HepG2 (cell line): Measurements from ENCODE around the gene NFKB2. TPM values are rescaled to one million over a fixed set of nuclear protein-coding genes. Genes with fewer than 3 reads are reported as not detected.

ENCODE experiments used
- AHDC1 ChIP-seq: sonication (generic); formaldehyde crosslinking; IDR thresholded peaks from 2 replicates; pipeline ENCODE4 v1.5.1; 2020; ENCODE audit warnings: mild to moderate bottlenecking, missing genetic modification reagents, borderline replicate concordance
- ASH2L ChIP-seq: fragments of 300-600, 200-600 bp; sonication (generic); IDR thresholded peaks from 2 replicates; pipeline ENCODE4 v1.7.0; 2017; ENCODE audit warnings: low read depth, mild to moderate bottlenecking, moderate library complexity, mixed read lengths, low read length; ENCODE audit not compliant: insufficient read length
- ATF4 ChIP-seq, 2 experiments: fragments of 450-650 bp in 1 of 2; sonication (generic) in 1 of 2; formaldehyde crosslinking; IDR thresholded peaks; 2 replicates each; pipeline versions ENCODE4 v1.5.0 to v1.8.0; 2020 to 2022; ENCODE audit warnings: mild to moderate bottlenecking in 1 of 2, missing genetic modification reagents in 1 of 2
- BCL6 ChIP-seq: IDR thresholded peaks from 2 replicates; pipeline ENCODE4 v1.6.1; 2016; ENCODE audit warnings: missing genetic modification reagents, missing compliant biosample characterization
- HNRNPL ChIP-seq: fragments of 200-400 bp; formaldehyde crosslinking; IDR thresholded peaks from 2 replicates; pipeline ENCODE4 v1.6.1; 2017; ENCODE audit warnings: mild to moderate bottlenecking, low read depth, low read length
- IRF1 ChIP-seq: sonication (generic); formaldehyde crosslinking; IDR thresholded peaks from 2 replicates; pipeline ENCODE4 v1.4.0; 2020; ENCODE audit warnings: low read depth, mild to moderate bottlenecking, missing genetic modification reagents
- MIER3 ChIP-seq: IDR thresholded peaks from 2 replicates; pipeline ENCODE4 v1.6.1; 2016; ENCODE audit warnings: missing compliant biosample characterization, borderline replicate concordance
- MTA1 ChIP-seq: sonication (generic); formaldehyde crosslinking; IDR thresholded peaks from 2 replicates; pipeline ENCODE4 v1.4.0; 2020; ENCODE audit warnings: missing genetic modification reagents, mild to moderate bottlenecking, borderline replicate concordance
- MXI1 ChIP-seq: IDR thresholded peaks from 3 replicates; pipeline ENCODE4 v1.6.1; 2012; ENCODE audit warnings: low read depth, low read length, inconsistent platforms, borderline replicate concordance
- NONO ChIP-seq, 2 experiments: fragments of 450-650 bp in 1 of 2; sonication (generic) in 1 of 2; formaldehyde crosslinking in 1 of 2; IDR thresholded peaks in 1 of 2; conservative IDR thresholded peaks in 1 of 2; 2 replicates each; pipeline versions ENCODE4 v1.6.1 to v1.8.0; 2017 to 2022; ENCODE audit warnings: mild to moderate bottlenecking in 1 of 2, missing genetic modification reagents in 1 of 2, moderate library complexity in 1 of 2
- PHF8 ChIP-seq: sonication (generic); formaldehyde crosslinking; IDR thresholded peaks from 2 replicates; pipeline ENCODE4 v1.5.0; 2020; ENCODE audit warnings: missing genetic modification reagents
- POGZ ChIP-seq: sonication (generic); formaldehyde crosslinking; IDR thresholded peaks from 2 replicates; pipeline ENCODE4 v1.4.0; 2020; ENCODE audit warnings: mild to moderate bottlenecking, missing genetic modification reagents
- SAFB2 ChIP-seq: sonication (generic); formaldehyde crosslinking; IDR thresholded peaks from 2 replicates; pipeline ENCODE4 v1.5.1; 2020; ENCODE audit warnings: missing genetic modification reagents, low read depth, mild to moderate bottlenecking, borderline replicate concordance
- SRSF4 ChIP-seq: fragments of 200-400 bp; formaldehyde crosslinking; IDR thresholded peaks from one replicate; pipeline ENCODE4 v1.6.1; 2018; ENCODE audit warnings: mild to moderate bottlenecking, low read depth, low read length, moderate library complexity; ENCODE audit not compliant: poor library complexity, severe bottlenecking
- TBX2 ChIP-seq: sonication (generic); formaldehyde crosslinking; IDR thresholded peaks from 2 replicates; pipeline ENCODE4 v1.5.0; 2020; ENCODE audit warnings: missing genetic modification reagents, mild to moderate bottlenecking, borderline replicate concordance
- YEATS4 ChIP-seq: sonication (generic); formaldehyde crosslinking; IDR thresholded peaks from 2 replicates; pipeline ENCODE4 v1.4.0; 2020; ENCODE audit warnings: missing genetic modification reagents, borderline replicate concordance
- ZNF12 ChIP-seq: sonication (generic); formaldehyde crosslinking; IDR thresholded peaks from 2 replicates; pipeline ENCODE4 v1.5.0; 2020; ENCODE audit warnings: missing genetic modification reagents
- ZNF124 ChIP-seq: sonication (generic); formaldehyde crosslinking; IDR thresholded peaks from 2 replicates; pipeline ENCODE4 v1.4.0; 2020; ENCODE audit warnings: missing genetic modification reagents
- ZNF18 ChIP-seq: sonication (generic); formaldehyde crosslinking; IDR thresholded peaks from 2 replicates; pipeline ENCODE4 v1.8.0; 2022; ENCODE audit warnings: mild to moderate bottlenecking, missing genetic modification reagents; ENCODE audit not compliant: insufficient replicate concordance
- ZNF713 ChIP-seq: sonication (generic); formaldehyde crosslinking; IDR thresholded peaks from 2 replicates; pipeline ENCODE4 v1.4.0; 2020; ENCODE audit warnings: mild to moderate bottlenecking, missing genetic modification reagents
- polyA plus RNA-seq, 8 experiments: library from polyadenylated mRNA; depleted of rRNA in 3 of 8; stranded (reverse) in 7 of 8; unstranded in 1 of 8; fragments of >200 nt; fragmentation: Illumina TruSeq in 4 of 8; extraction: Trizol in 4 of 8; gene quantifications; 2 replicates each; pipeline versions ENCODE4 v1.2.1 to v1.2.3, GENCODE V29; 2011 to 2016; ENCODE audit warnings: low read depth in 4 of 8, missing spikeins in 1 of 8, mixed read lengths in 1 of 8; ENCODE audit not compliant: insufficient read depth in 1 of 8
- total RNA-seq, 5 experiments: library from RNA; depleted of rRNA; stranded (reverse); fragments of >200 nt; fragmentation: Illumina TruSeq; extraction: Trizol; gene quantifications; 2 replicates each; pipeline ENCODE4 v1.2.3, GENCODE V29; 2016; ENCODE audit warnings: low read depth in 1 of 5

The NFKB2 gene
- total and polyA plus RNA-seq, 2 of the 13 experiments (the other 11 are each of a cell fraction or from before 2014, with no cell fraction given), result 7.7 to 12.5 TPM

- no peak for TF ChIP-seq AHDC1 (CRISPR knock-in tag)
- no peak for TF ChIP-seq ZNF124 (CRISPR knock-in tag)
- TF ChIP-seq MTA1, result no peak
- no peak for TF ChIP-seq POGZ (CRISPR knock-in tag)
- TF ChIP-seq ATF4 (CRISPR knock-in tag; IDR thresholded peaks at IDR 0.05), result no peak
- no peak for TF ChIP-seq ZNF12 (CRISPR knock-in tag)
- TF ChIP-seq TBX2, result no peak
- no peak for TF ChIP-seq NONO (IDR thresholded peaks at IDR 0.05)
- TF ChIP-seq NONO (CRISPR knock-in tag; conservative IDR thresholded peaks at IDR 0.05), result no peak
- TF ChIP-seq ZNF18, result no peak
- no peak for TF ChIP-seq SAFB2 (CRISPR knock-in tag)
- TF ChIP-seq ASH2L, result peak; percentile 0
- TF ChIP-seq ZNF713 (CRISPR knock-in tag), result no peak
- TF ChIP-seq MIER3, result no peak
- TF ChIP-seq IRF1, result no peak
- TF ChIP-seq SRSF4, result no peak
- peak; percentile 11; the same call in 1 of the 3 replicates for TF ChIP-seq MXI1
- no peak for TF ChIP-seq YEATS4 (CRISPR knock-in tag)
- TF ChIP-seq PHF8 (CRISPR knock-in tag), result 0 out of 2 replicates have a peak, but pooled peaks have one; percentile 31
- no peak for TF ChIP-seq HNRNPL
- TF ChIP-seq BCL6 (CRISPR knock-in tag), result no peak
These were observed 54.0 kb downstream of the NFKB2 start (continued) for GRCh38 chr10:102449321-102450123.
